PC-9 (cell line): Measurements from ENCODE around the gene NCAPH2. TPM values are rescaled to one million over a fixed set of nuclear protein-coding genes. Genes with fewer than 3 reads are reported as not detected.

ENCODE experiments used
- Bru-seq: library from RNA; stranded (reverse); fragments of 400-500 nt; gene quantifications from one replicate; lab custom pipeline; 2021; lab: Mats Ljungman, UMichigan
- BruChase-seq, 2 experiments: library from RNA; stranded (reverse); fragments of 400-500 nt; gene quantifications; one replicate each; lab custom pipeline; 2021; lab: Mats Ljungman, UMichigan
- BruUV-seq: library from RNA; stranded (reverse); fragments of 400-500 nt; replicated peaks from 2 replicates; lab custom pipeline; 2021; lab: Mats Ljungman, UMichigan
- CTCF ChIA-PET: fragments of 300-600 bp; sonication (Branson Sonifier 250); formaldehyde crosslinking; loops from one replicate; lab custom pipeline; 2022; ENCODE audit warnings: antibody characterized with exemption; lab: Charles Lee
- POLR2A ChIA-PET: fragments of 300-600 bp; sonication (Branson Sonifier 250); formaldehyde crosslinking; loops from one replicate; lab custom pipeline; 2022; ENCODE audit warnings: antibody characterized with exemption; ENCODE audit not compliant: unreplicated experiment; lab: Charles Lee
- DNase-seq, 2 experiments: peaks; one replicate each; pipeline versions ENCODE4 v3.0.0 to v3.0.0-alpha.2; 2015 to 2022; ENCODE audit warnings: mixed read lengths in 1 of 2
- H2AFZ ChIP-seq: fragments of 200-600 bp; sonication (generic); 2 replicates; pipeline ENCODE4 v1.8.1; 2017; ENCODE audit warnings: antibody characterized with exemption
- H3F3A ChIP-seq: fragments of 200-600 bp; sonication (generic); 2 replicates; pipeline ENCODE4 v1.8.1; 2017; ENCODE audit warnings: antibody characterized with exemption, mild to moderate bottlenecking, low read depth; ENCODE audit not compliant: insufficient read depth
- H3K27ac ChIP-seq: fragments of 200-600 bp; sonication (generic); 2 replicates; pipeline ENCODE4 v1.6.1; 2016; ENCODE audit warnings: mixed run types
- H3K27me3 ChIP-seq: fragments of 200-600 bp; sonication (generic); 2 replicates; pipeline ENCODE4 v1.6.1; 2016; ENCODE audit warnings: low read depth, mixed run types; ENCODE audit not compliant: insufficient read depth
- H3K36me3 ChIP-seq: fragments of 200-600 bp; sonication (generic); 2 replicates; pipeline ENCODE4 v1.6.1; 2016; ENCODE audit warnings: low read depth, mixed run types
- H3K4me1 ChIP-seq: fragments of 200-600 bp; sonication (generic); replicated peaks from 2 replicates; pipeline ENCODE4 v1.6.1; 2016; ENCODE audit warnings: mixed run types; ENCODE audit not compliant: insufficient read depth
- H3K4me2 ChIP-seq: fragments of 200-600 bp; sonication (generic); 2 replicates; pipeline ENCODE4 v1.6.1; 2017; ENCODE audit warnings: mixed run types
- H3K4me3 ChIP-seq: fragments of 200-600 bp; sonication (generic); 2 replicates; pipeline ENCODE4 v1.6.1; 2016; ENCODE audit warnings: mixed run types
- H3K79me2 ChIP-seq: fragments of 200-600 bp; sonication (generic); 2 replicates; pipeline ENCODE4 v1.6.1; 2017; ENCODE audit warnings: low read depth, mixed run types
- H3K9me2 ChIP-seq: fragments of 200-600 bp; sonication (generic); 2 replicates; pipeline ENCODE4 v1.8.1; 2017; ENCODE audit warnings: mild to moderate bottlenecking; ENCODE audit not compliant: insufficient read depth
- H3K9me3 ChIP-seq: fragments of 200-600 bp; sonication (generic); 2 replicates; pipeline ENCODE4 v1.8.1; 2016; ENCODE audit warnings: low read depth; ENCODE audit not compliant: insufficient read depth
- H4K20me1 ChIP-seq: fragments of 200-600 bp; sonication (generic); 2 replicates; pipeline ENCODE4 v1.8.1; 2017; ENCODE audit not compliant: insufficient read depth
- EZH2 ChIP-seq: fragments of 200-600 bp; sonication (generic); IDR thresholded peaks from 2 replicates; pipeline ENCODE4 v1.8.0; 2017; ENCODE audit warnings: antibody characterized with exemption, low read depth
- intact Hi-C: fragments of 100-400 bp; cut with micrococcal nuclease; formaldehyde crosslinking; loops from one replicate; pipeline ENCODE4 v1.10.0; 2022; ENCODE audit not compliant: unreplicated experiment
- long read RNA-seq: library from polyadenylated mRNA; stranded (forward); transcript quantifications from one replicate; pipeline ENCODE4 v2.0.0, GENCODE V29; 2022
- total RNA-seq: library from RNA; stranded (reverse); gene quantifications from 2 replicates; pipeline ENCODE4 v1.2.3, GENCODE V29; 2021
- TF ChIP-seq, protein P1 (sequence below): fragments of 200-600 bp; sonication (generic); conservative IDR thresholded peaks from 2 replicates; pipeline ENCODE4 v1.6.1; 2017; ENCODE audit warnings: mixed run types, antibody characterized with exemption, mild to moderate bottlenecking, moderate library complexity

NCAPH2 gene
- total RNA-seq (58.8 and 62.9 TPM in 2 replicates), Bru-seq, nascent RNA (percentile 72 among the genes with signal in this experiment), BruChase-seq, experiment 1, labeled RNA remaining after a 2-hour chase (percentile 64 among the genes with signal in this experiment), BruChase-seq, experiment 2, labeled RNA remaining after a 6-hour chase (percentile 81 among the genes with signal in this experiment)
- long read RNA-seq, transcript NCAPH2-205 (20 exons, 2,037 nt) = major isoform, 42 of 102 reads
- long read RNA-seq, transcript NCAPH2-201 (20 exons, 1,996 nt) = minor isoform, 11 of 102 reads
- long read RNA-seq, partial matches to known transcripts = 37 of 102 reads
- long read RNA-seq, other reads (novel, unspliced or antisense) = 11 of 102 reads

DNA sequence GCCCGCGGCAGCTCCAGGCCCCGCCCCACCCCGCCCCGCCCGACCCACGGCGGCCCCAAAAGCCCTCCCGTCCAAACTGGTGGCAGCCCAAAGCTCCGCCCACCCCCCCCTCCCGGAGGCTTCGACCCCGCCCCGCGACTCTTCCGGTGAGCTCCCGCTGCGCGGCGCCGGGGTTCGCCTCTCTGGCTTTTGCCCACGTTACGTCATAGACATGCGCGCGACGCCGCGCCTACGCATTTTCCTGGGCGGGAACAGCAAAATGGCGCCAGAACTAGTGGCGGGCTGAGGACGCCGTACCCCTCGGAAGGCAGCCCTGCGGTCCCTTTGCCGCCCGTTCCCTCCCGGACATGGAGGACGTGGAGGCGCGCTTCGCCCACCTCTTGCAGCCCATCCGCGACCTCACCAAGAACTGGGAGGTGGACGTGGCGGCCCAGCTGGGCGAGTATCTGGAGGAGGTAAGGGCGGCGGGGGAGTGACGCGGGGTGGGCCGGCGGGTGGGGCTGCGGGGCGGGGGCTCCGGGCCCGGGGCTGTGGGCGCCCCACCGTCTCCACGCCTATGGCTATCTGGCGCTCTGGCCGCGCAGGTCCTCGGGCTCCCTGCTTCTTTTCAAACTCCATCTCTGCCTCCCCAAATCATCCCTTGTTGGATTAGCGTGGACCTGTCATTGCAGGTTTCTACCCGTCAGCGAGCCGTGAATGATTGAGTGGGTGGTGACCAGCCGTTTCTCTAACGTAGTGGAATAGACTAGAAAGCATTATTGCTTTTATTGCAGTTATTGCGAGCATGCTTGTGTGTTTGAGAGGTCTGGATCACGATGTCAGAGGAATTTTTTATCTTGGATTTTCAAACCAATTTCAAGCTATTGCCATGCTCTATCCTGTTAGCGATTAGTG lies at the start of gene NCAPH2:
Gene NCAPH2 (plus strand): TSS at position 234 of the 894 bp plus-strand sequence. CDS start 114 bp downstream, at position 348.
- ChIA-PET CTCF (interaction anchor here (0.6 to 1.1 kb wide), 6 partner anchors 17 to 90 kb away, joined by 4 to 8 read pairs (median 6); partner anchors contain the start of genes SCO2 and SYCE3), POLR2A (interaction anchor here (0.5 to 1.1 kb wide), 10 partner anchors 17 to 215 kb away, joined by 3 to 27 read pairs (median 6); partner anchors contain the start of genes CHKB and SCO2)
- Histone ChIP-seq H2AFZ (peak within 1 kb of the TSS; percentile 94), H3K36me3 (0 out of 2 replicates have a peak, but pooled peaks cover 5% of the 10 kb centered on the region), H3K4me1 (peaks cover 19% of the 10 kb centered on the region), H3K79me2 (peaks cover 53% of the 10 kb centered on the region), H3F3A (no peaks in the 10 kb centered on the region), H3K27me3 (no peaks in the 10 kb centered on the region), H4K20me1 (peaks cover 8% of the 10 kb centered on the region), H3K27ac (peak within 1 kb of the TSS; percentile 48), H3K9me2 (no peaks in the 10 kb centered on the region), H3K4me2 (peak within 1 kb of the TSS; percentile 94), H3K4me3 (peak within 1 kb of the TSS; percentile 97), H3K9me3 (no peaks in the 10 kb centered on the region)
- DNase-seq = peak; percentile 93 to 94
- intact Hi-C loops = loop anchor here (1.0 to 5.0 kb wide), 4 partner anchors 17 to 166 kb away; partner anchors contain the start of genes CHKB, PPP6R2, SBF1 and SCO2
- TF ChIP-seq, protein P1, sequence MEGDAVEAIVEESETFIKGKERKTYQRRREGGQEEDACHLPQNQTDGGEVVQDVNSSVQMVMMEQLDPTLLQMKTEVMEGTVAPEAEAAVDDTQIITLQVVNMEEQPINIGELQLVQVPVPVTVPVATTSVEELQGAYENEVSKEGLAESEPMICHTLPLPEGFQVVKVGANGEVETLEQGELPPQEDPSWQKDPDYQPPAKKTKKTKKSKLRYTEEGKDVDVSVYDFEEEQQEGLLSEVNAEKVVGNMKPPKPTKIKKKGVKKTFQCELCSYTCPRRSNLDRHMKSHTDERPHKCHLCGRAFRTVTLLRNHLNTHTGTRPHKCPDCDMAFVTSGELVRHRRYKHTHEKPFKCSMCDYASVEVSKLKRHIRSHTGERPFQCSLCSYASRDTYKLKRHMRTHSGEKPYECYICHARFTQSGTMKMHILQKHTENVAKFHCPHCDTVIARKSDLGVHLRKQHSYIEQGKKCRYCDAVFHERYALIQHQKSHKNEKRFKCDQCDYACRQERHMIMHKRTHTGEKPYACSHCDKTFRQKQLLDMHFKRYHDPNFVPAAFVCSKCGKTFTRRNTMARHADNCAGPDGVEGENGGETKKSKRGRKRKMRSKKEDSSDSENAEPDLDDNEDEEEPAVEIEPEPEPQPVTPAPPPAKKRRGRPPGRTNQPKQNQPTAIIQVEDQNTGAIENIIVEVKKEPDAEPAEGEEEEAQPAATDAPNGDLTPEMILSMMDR = no peak
- no peak for TF ChIP-seq EZH2
- no TSS peak for BruUV-seq

DNA sequence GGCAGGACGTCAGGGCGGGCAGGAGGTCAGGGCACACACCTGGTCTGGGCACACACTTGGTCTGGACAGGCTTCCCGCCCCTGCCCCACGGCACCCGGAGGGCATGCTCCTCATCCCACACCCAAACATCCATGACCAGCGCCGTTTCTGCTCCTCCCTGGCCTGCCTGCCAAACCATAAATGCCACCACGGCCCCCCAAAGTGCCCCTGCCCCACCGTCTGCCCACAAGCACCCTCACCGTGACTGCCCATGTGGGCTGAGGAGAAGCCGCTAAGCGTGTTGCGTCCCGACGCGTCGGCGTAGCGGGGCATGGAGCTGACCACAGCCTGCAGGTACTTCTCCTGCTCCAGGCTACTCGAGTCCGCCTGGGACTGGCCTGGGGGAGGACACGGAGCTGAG lies 49.0 kb upstream of the NCAPH2 start:
- intact Hi-C loops = no loop called here
- H3K4me3 ChIP-seq = no peak overlapping the region
- no peaks in the 10 kb centered on the region for H3K9me2 ChIP-seq
- H3K4me1 ChIP-seq = no peaks in the 10 kb centered on the region
- no TSS peak for BruUV-seq
- H4K20me1 ChIP-seq = peaks cover 30% of the 10 kb centered on the region
- TF ChIP-seq, protein P1 = no peak
- TF ChIP-seq EZH2 = no peak
- no peak overlapping the region for H3K4me2 ChIP-seq
- H3K9me3 ChIP-seq = no peaks in the 10 kb centered on the region
- peaks cover 13% of the 10 kb centered on the region; the same call in 1 of the 2 replicates for H3F3A ChIP-seq
- H3K36me3 ChIP-seq = peaks cover 46% of the 10 kb centered on the region
- H3K79me2 ChIP-seq = no peaks in the 10 kb centered on the region
- ChIA-PET CTCF (no interaction called here), POLR2A (no interaction called here)
- no peak overlapping the region for H3K27ac ChIP-seq
- no peak for DNase-seq
- H2AFZ ChIP-seq = no peak overlapping the region
- H3K27me3 ChIP-seq = no peaks in the 10 kb centered on the region
